Measurements from ENCODE around the gene KRT6A. TPM values are rescaled to one million over a fixed set of nuclear protein-coding genes. Genes with fewer than 3 reads are reported as not detected.

KRT6A gene
- total and polyA plus RNA-seq, 10 of the 15 experiments (the other 5 are each of a cell fraction or from before 2014, with no cell fraction given), result 0.96 TPM; not detected in 9

GRCh38 chr12:52480073-52480472 lies 13.0 kb downstream of the KRT6A start (continued):
- no peak for TF ChIP-seq POU2F2 (IDR thresholded peaks at IDR 0.05; ENCODE audit: borderline replicate concordance, low read depth, low read length)
- TF ChIP-seq MYC (IDR thresholded peaks at IDR 0.05; ENCODE audit: insufficient read depth, insufficient read length, insufficient replicate concordance, low read length, severe bottlenecking), result no peak
- TF ChIP-seq ELK1 (IDR thresholded peaks at IDR 0.05; ENCODE audit: low read depth, low read length), result no peak

GRCh38 chr12:52477651-52478050 lies 15.4 kb downstream of the KRT6A start:
- no peak overlapping the region for H3K4me2 ChIP-seq (ENCODE audit: control insufficient read depth, insufficient read depth)
- no peak overlapping the region for H3K4me3 ChIP-seq
- no peaks in the 10 kb centered on the region for H3K4me1 ChIP-seq (ENCODE audit: control insufficient read depth, insufficient read depth, low read length)
- in situ Hi-C loops (cut with MboI) (no loop called here), intact Hi-C loops (cut with micrococcal nuclease; ENCODE audit: unreplicated experiment) (no loop called here)
- no peaks in the 10 kb centered on the region for H3K79me2 ChIP-seq (ENCODE audit: control insufficient read depth, insufficient read depth, low read length)
- FAIRE-seq (no peak), ATAC-seq (no peak), DNase-seq (ENCODE audit: low read depth, low spot score) (no peak)
- no TSS peak for BruUV-seq (replicated peaks)
- H3K9ac ChIP-seq (ENCODE audit: control insufficient read depth, insufficient read depth, low read length), result no peak overlapping the region
- TF ChIP-seq HDAC2 (IDR thresholded peaks at IDR 0.05) (no peak), CHD4 (IDR thresholded peaks at IDR 0.05) (no peak)
- no peaks in the 10 kb centered on the region for H3K36me3 ChIP-seq (ENCODE audit: control insufficient read depth in 2 of 2, insufficient read depth in 2 of 2, low read length in 1 of 2)
- H3K27me3 ChIP-seq (replicated peaks in 1 of 2; ENCODE audit: control insufficient read depth in 2 of 2, insufficient read depth in 2 of 2, low read length in 1 of 2), result no peaks in the 10 kb centered on the region
- ChIA-PET CTCF (no interaction called here), POLR2A (no interaction called here), SMC1A (ENCODE audit: uncharacterized antibody, unreplicated experiment) (interaction anchor here (1.1 kb wide), 1 partner anchor 215 kb away, joined by 3 read pairs; no protein-coding TSS in a partner anchor), RAD21 (ENCODE audit: unreplicated experiment) (no interaction called here)
- H3K9me3 ChIP-seq (replicated peaks; ENCODE audit: control insufficient read depth, insufficient read depth, low read length), result no peaks in the 10 kb centered on the region; the same call in 2 of the 3 replicates
- no peak overlapping the region for H2AFZ ChIP-seq (ENCODE audit: control insufficient read depth, low read depth, low read length)
- H4K20me1 ChIP-seq (ENCODE audit: control insufficient read depth, insufficient read depth), result no peaks in the 10 kb centered on the region
- WGBS (ENCODE audit: insufficient coverage, insufficient replicate concordance, low lambda C conversion rate, missing lambda C conversion rate), result 28% methylated on average over 2 of the region's 2 CpGs
- no peak overlapping the region for H3K27ac ChIP-seq (ENCODE audit: control insufficient read depth, insufficient read depth)

GRCh38 chr12:52474212-52474611 lies 18.8 kb downstream of the KRT6A start:
- no peak for FAIRE-seq
- intact Hi-C loops (cut with micrococcal nuclease; ENCODE audit: unreplicated experiment) (no loop called here), in situ Hi-C loops (cut with MboI) (no loop called here)
- CTCF ChIA-PET, result no interaction called here
- Histone ChIP-seq H3K27me3 (replicated peaks in 1 of 2; ENCODE audit: control insufficient read depth in 2 of 2, insufficient read depth in 2 of 2, low read length in 1 of 2) (no peaks in the 10 kb centered on the region; a peak in 1 of 4 replicates), H3K79me2 (ENCODE audit: control insufficient read depth, insufficient read depth, low read length) (no peaks in the 10 kb centered on the region), H3K36me3 (ENCODE audit: control insufficient read depth in 2 of 2, insufficient read depth in 2 of 2, low read length in 1 of 2) (no peaks in the 10 kb centered on the region), H2AFZ (ENCODE audit: control insufficient read depth, low read depth, low read length) (no peak overlapping the region), H3K9me3 (replicated peaks; ENCODE audit: control insufficient read depth, insufficient read depth, low read length) (no peaks in the 10 kb centered on the region; the same call in 2 of the 3 replicates), H3K27ac (ENCODE audit: control insufficient read depth, insufficient read depth) (no peak overlapping the region), H4K20me1 (ENCODE audit: control insufficient read depth, insufficient read depth) (no peaks in the 10 kb centered on the region), H3K9ac (ENCODE audit: control insufficient read depth, insufficient read depth, low read length) (no peak overlapping the region), H3K4me2 (ENCODE audit: control insufficient read depth, insufficient read depth) (no peak overlapping the region), H3K4me1 (ENCODE audit: control insufficient read depth, insufficient read depth, low read length) (no peaks in the 10 kb centered on the region), H3K4me3 (no peak overlapping the region)
- ATAC-seq, result no peak
- no peak for DNase-seq (ENCODE audit: low read depth, low spot score)
- POLR2A ChIA-PET, result no interaction called here
- WGBS (ENCODE audit: insufficient coverage, insufficient replicate concordance, low lambda C conversion rate, missing lambda C conversion rate), result 30% methylated on average over 2 of the region's 2 CpGs
- BruUV-seq (replicated peaks), result no TSS peak
- RAD21 ChIA-PET (ENCODE audit: unreplicated experiment), result no interaction called here
- SMC1A ChIA-PET (ENCODE audit: uncharacterized antibody, unreplicated experiment), result no interaction called here
- TF ChIP-seq PKNOX1 (IDR thresholded peaks at IDR 0.05), result no peak
- TF ChIP-seq MYC (IDR thresholded peaks at IDR 0.05; ENCODE audit: insufficient read depth, insufficient read length, insufficient replicate concordance, low read length, severe bottlenecking), result no peak
- TF ChIP-seq ZNF274 (IDR thresholded peaks at IDR 0.05; ENCODE audit: insufficient read depth, insufficient read length), result no peak
- no peak for TF ChIP-seq PML (IDR thresholded peaks at IDR 0.05; ENCODE audit: low read length)
- TF ChIP-seq IRF4 (IDR thresholded peaks at IDR 0.05; ENCODE audit: low read depth, low read length), result no peak
- TF ChIP-seq CREB1 (IDR thresholded peaks at IDR 0.05; ENCODE audit: low read depth), result no peak
- no peak for TF ChIP-seq PAX8 (IDR thresholded peaks at IDR 0.05)
- TF ChIP-seq EP300 (IDR thresholded peaks at IDR 0.05; ENCODE audit: borderline replicate concordance in 1 of 2, control insufficient read depth in 1 of 2, low read depth in 2 of 2, low read length in 2 of 2), result no peak

Data from GM12878 (cell line).